GM23338 (cell line): ENCODE measurements around the gene MDN1. TPM values are rescaled to one million over a fixed set of nuclear protein-coding genes. Genes with fewer than 3 reads are reported as not detected.

ENCODE experiments used
- ATAC-seq: fragments of 200-7000 bp; cut with Tn5 transposase; 3 replicates; pipeline ENCODE4 v1.9.1; 2020
- DNase-seq: peaks from one replicate; pipeline ENCODE4 v3.0.0-alpha.2; 2015; ENCODE audit warnings: low spot score
- H2AFZ ChIP-seq: fragments of 200-600 bp; sonication (generic); 2 replicates; pipeline ENCODE4 v1.8.0; 2016; ENCODE audit warnings: antibody characterized with exemption, mild to moderate bottlenecking, moderate library complexity
- H3F3A ChIP-seq: fragments of 200-600 bp; sonication (generic); replicated peaks from 2 replicates; pipeline ENCODE4 v1.8.0; 2017; ENCODE audit warnings: antibody characterized with exemption, mixed run types, low read depth
- H3K27ac ChIP-seq: fragments of 200-600 bp; sonication (generic); 2 replicates; pipeline ENCODE4 v1.6.1; 2016; ENCODE audit warnings: low read depth
- H3K27me3 ChIP-seq: fragments of 200-600 bp; sonication (generic); 2 replicates; pipeline ENCODE4 v1.8.0; 2016; ENCODE audit warnings: mild to moderate bottlenecking, mixed run types, moderate library complexity; ENCODE audit not compliant: insufficient read depth
- H3K36me3 ChIP-seq: fragments of 200-600 bp; sonication (generic); 2 replicates; pipeline ENCODE4 v1.8.0; 2016; ENCODE audit warnings: mild to moderate bottlenecking; ENCODE audit not compliant: insufficient read depth
- H3K4me1 ChIP-seq: fragments of 200-600 bp; sonication (generic); 2 replicates; pipeline ENCODE4 v1.8.0; 2016; ENCODE audit warnings: mild to moderate bottlenecking, moderate library complexity; ENCODE audit not compliant: insufficient read depth
- H3K4me2 ChIP-seq: fragments of 200-600 bp; sonication (generic); 2 replicates; pipeline ENCODE4 v1.7.1; 2017; ENCODE audit warnings: mixed run types
- H3K4me3 ChIP-seq: fragments of 200-600 bp; sonication (generic); 2 replicates; pipeline ENCODE4 v1.6.1; 2016; ENCODE audit warnings: mixed run types
- H3K79me2 ChIP-seq: fragments of 200-600 bp; sonication (generic); replicated peaks from 2 replicates; pipeline ENCODE4 v1.8.0; 2017; ENCODE audit warnings: mild to moderate bottlenecking; ENCODE audit not compliant: insufficient read depth
- H3K9me2 ChIP-seq: fragments of 200-600 bp; sonication (generic); 2 replicates; pipeline ENCODE4 v1.8.0; 2017; ENCODE audit not compliant: insufficient read depth
- H4K20me1 ChIP-seq: fragments of 200-600 bp; sonication (generic); replicated peaks from 2 replicates; pipeline ENCODE4 v1.8.0; 2017; ENCODE audit warnings: mild to moderate bottlenecking; ENCODE audit not compliant: insufficient read depth
- H3K27ac Mint-ChIP-seq: 2 replicates; pipeline ENCODE4 v1.8.0; 2020; ENCODE audit warnings: inconsistent platforms, mild to moderate bottlenecking, moderate library complexity, mixed read lengths
- H3K27me3 Mint-ChIP-seq: 3 replicates; pipeline ENCODE4 v1.8.0; 2022; ENCODE audit warnings: low read depth, mild to moderate bottlenecking, moderate library complexity, mixed read lengths, inconsistent platforms; ENCODE audit not compliant: insufficient read depth, poor library complexity
- H3K36me3 Mint-ChIP-seq: 3 replicates; pipeline ENCODE4 v1.8.0; 2021; ENCODE audit warnings: low read depth, mild to moderate bottlenecking, inconsistent platforms, moderate library complexity, mixed read lengths
- H3K4me1 Mint-ChIP-seq: 3 replicates; pipeline ENCODE4 v1.8.0; 2020; ENCODE audit warnings: mild to moderate bottlenecking, inconsistent platforms, mixed read lengths
- H3K4me3 Mint-ChIP-seq: 3 replicates; pipeline ENCODE4 v1.8.0; 2021; ENCODE audit warnings: moderate library complexity, mild to moderate bottlenecking, inconsistent platforms, mixed read lengths
- H3K9me3 Mint-ChIP-seq: 3 replicates; pipeline ENCODE4 v1.8.0; 2020; ENCODE audit warnings: moderate library complexity, mild to moderate bottlenecking, inconsistent platforms, mixed read lengths
- EZH2phosphoT487 ChIP-seq: fragments of 200-600 bp; sonication (generic); IDR thresholded peaks from one replicate; pipeline ENCODE4 v1.8.1; 2018; ENCODE audit warnings: antibody characterized with exemption; ENCODE audit not compliant: unreplicated experiment
- JUNB ChIP-seq: IDR thresholded peaks from one replicate; pipeline ENCODE4 v1.6.1; 2016; ENCODE audit warnings: antibody characterized with exemption; ENCODE audit not compliant: unreplicated experiment
- NANOG ChIP-seq: IDR thresholded peaks from 2 replicates; pipeline ENCODE4 v1.6.1; 2016; ENCODE audit warnings: antibody characterized with exemption, borderline replicate concordance
- STAT1 ChIP-seq: IDR thresholded peaks from one replicate; pipeline ENCODE4 v1.6.1; 2016; ENCODE audit warnings: antibody characterized with exemption; ENCODE audit not compliant: unreplicated experiment
- ZNF114 ChIP-seq: fragments of 250-450 bp; sonication (Bioruptor Pico); IDR thresholded peaks from 2 replicates; pipeline ENCODE4 v1.5.0; 2020; ENCODE audit warnings: mild to moderate bottlenecking, moderate library complexity
- polyA plus RNA-seq: library from polyadenylated mRNA; unstranded; fragments of >200 nt; fragmentation: Nextera tagmentation; extraction: Ambion mirVana; gene quantifications from 2 replicates; pipeline ENCODE4 v1.2.1, GENCODE V29; 2016
- total RNA-seq: library from RNA; depleted of rRNA; stranded (reverse); fragments of >200 nt; shearing (Covaris generic); gene quantifications from 2 replicates; pipeline ENCODE4 v1.2.3, GENCODE V29; 2014
- TF ChIP-seq, protein P1 (sequence below): fragments of 250-450 bp; sonication (Bioruptor Pico); IDR thresholded peaks from 2 replicates; pipeline ENCODE4 v1.5.0; 2020; ENCODE audit warnings: mild to moderate bottlenecking, moderate library complexity
- TF ChIP-seq, protein P2 (sequence below): IDR thresholded peaks from 2 replicates; pipeline ENCODE4 v1.6.1; 2016; ENCODE audit warnings: antibody characterized with exemption

The MDN1 gene
- total and polyA plus RNA-seq, 2 experiments from 2014 or later = 165 to 217 TPM

DNA sequence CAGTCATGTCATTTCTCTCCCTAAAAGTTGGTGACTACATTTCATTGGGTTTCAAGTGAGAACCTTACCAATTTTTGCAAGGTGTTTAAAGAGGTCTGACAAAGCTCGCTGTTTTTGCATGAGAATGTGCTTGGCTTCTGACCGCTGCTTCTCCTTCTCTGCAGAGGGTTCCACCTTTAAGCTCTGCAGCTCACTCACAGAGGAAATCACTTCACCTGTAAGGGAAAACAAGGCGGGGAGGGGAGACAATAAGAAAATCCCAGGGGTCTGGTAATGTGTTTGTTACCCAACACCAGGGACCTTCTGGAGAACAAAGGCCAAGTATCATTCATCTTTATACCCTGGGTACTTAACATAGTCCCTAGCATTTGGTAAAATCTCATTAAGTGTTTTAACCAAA, 141.1 kb downstream of the MDN1 start:
- DNase-seq = peak; percentile 48
- H3K4me3 ChIP-seq = no peak overlapping the region
- Mint-ChIP-seq H3K9me3 (no peaks in the 10 kb centered on the region), H3K27me3 (peaks cover 4% of the 10 kb centered on the region), H3K27ac (peak overlapping the region; percentile 81), H3K4me3 (no peak overlapping the region; the same call in 2 of the 3 replicates), H3K36me3 (peaks cover 98% of the 10 kb centered on the region), H3K4me1 (peaks cover 36% of the 10 kb centered on the region)
- no peak overlapping the region for H2AFZ ChIP-seq
- H3K27me3 ChIP-seq = no peaks in the 10 kb centered on the region
- H3K9me2 ChIP-seq = no peaks in the 10 kb centered on the region
- peaks cover 17% of the 10 kb centered on the region for H3K79me2 ChIP-seq
- 0 out of 2 replicates have a peak, but pooled peaks cover 3% of the 10 kb centered on the region for H4K20me1 ChIP-seq
- H3F3A ChIP-seq = peaks cover 41% of the 10 kb centered on the region; the same call in 1 of the 2 replicates
- H3K4me2 ChIP-seq = no peak overlapping the region
- peak; percentile 87 for ATAC-seq
- H3K27ac ChIP-seq = peak overlapping the region; percentile 76
- H3K4me1 ChIP-seq = peaks cover 22% of the 10 kb centered on the region
- TF ChIP-seq, protein P1, sequence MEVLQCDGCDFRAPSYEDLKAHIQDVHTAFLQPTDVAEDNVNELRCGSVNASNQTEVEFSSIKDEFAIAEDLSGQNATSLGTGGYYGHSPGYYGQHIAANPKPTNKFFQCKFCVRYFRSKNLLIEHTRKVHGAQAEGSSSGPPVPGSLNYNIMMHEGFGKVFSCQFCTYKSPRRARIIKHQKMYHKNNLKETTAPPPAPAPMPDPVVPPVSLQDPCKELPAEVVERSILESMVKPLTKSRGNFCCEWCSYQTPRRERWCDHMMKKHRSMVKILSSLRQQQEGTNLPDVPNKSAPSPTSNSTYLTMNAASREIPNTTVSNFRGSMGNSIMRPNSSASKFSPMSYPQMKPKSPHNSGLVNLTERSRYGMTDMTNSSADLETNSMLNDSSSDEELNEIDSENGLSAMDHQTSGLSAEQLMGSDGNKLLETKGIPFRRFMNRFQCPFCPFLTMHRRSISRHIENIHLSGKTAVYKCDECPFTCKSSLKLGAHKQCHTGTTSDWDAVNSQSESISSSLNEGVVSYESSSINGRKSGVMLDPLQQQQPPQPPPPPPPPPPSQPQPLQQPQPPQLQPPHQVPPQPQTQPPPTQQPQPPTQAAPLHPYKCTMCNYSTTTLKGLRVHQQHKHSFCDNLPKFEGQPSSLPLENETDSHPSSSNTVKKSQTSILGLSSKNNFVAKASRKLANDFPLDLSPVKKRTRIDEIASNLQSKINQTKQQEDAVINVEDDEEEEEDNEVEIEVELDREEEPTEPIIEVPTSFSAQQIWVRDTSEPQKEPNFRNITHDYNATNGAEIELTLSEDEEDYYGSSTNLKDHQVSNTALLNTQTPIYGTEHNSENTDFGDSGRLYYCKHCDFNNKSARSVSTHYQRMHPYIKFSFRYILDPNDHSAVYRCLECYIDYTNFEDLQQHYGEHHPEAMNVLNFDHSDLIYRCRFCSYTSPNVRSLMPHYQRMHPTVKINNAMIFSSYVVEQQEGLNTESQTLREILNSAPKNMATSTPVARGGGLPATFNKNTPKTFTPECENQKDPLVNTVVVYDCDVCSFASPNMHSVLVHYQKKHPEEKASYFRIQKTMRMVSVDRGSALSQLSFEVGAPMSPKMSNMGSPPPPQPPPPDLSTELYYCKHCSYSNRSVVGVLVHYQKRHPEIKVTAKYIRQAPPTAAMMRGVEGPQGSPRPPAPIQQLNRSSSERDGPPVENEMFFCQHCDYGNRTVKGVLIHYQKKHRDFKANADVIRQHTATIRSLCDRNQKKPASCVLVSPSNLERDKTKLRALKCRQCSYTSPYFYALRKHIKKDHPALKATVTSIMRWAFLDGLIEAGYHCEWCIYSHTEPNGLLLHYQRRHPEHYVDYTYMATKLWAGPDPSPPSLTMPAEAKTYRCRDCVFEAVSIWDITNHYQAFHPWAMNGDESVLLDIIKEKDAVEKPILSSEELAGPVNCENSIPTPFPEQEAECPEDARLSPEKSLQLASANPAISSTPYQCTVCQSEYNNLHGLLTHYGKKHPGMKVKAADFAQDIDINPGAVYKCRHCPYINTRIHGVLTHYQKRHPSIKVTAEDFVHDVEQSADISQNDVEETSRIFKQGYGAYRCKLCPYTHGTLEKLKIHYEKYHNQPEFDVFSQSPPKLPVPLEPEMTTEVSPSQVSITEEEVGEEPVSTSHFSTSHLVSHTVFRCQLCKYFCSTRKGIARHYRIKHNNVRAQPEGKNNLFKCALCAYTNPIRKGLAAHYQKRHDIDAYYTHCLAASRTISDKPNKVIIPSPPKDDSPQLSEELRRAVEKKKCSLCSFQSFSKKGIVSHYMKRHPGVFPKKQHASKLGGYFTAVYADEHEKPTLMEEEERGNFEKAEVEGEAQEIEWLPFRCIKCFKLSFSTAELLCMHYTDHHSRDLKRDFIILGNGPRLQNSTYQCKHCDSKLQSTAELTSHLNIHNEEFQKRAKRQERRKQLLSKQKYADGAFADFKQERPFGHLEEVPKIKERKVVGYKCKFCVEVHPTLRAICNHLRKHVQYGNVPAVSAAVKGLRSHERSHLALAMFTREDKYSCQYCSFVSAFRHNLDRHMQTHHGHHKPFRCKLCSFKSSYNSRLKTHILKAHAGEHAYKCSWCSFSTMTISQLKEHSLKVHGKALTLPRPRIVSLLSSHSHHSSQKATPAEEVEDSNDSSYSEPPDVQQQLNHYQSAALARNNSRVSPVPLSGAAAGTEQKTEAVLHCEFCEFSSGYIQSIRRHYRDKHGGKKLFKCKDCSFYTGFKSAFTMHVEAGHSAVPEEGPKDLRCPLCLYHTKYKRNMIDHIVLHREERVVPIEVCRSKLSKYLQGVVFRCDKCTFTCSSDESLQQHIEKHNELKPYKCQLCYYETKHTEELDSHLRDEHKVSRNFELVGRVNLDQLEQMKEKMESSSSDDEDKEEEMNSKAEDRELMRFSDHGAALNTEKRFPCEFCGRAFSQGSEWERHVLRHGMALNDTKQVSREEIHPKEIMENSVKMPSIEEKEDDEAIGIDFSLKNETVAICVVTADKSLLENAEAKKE (CRISPR knock-in tag) = peak; percentile 83; the same call in 1 of the 2 replicates
- TF ChIP-seq ZNF114 (CRISPR knock-in tag) = no peak
- peaks cover 92% of the 10 kb centered on the region for H3K36me3 ChIP-seq

- ATAC-seq (no peak), DNase-seq (no peak)
- no peaks in the 10 kb centered on the region for H3K27me3 ChIP-seq
- Mint-ChIP-seq H3K4me1 (peaks cover 39% of the 10 kb centered on the region), H3K4me3 (no peak overlapping the region), H3K36me3 (peaks cover 96% of the 10 kb centered on the region), H3K27ac (peak overlapping the region; percentile 59; the same call in 1 of the 2 replicates), H3K9me3 (no peaks in the 10 kb centered on the region), H3K27me3 (peaks cover 4% of the 10 kb centered on the region)
- H3K4me3 ChIP-seq = no peak overlapping the region
- no peaks in the 10 kb centered on the region for H3K9me2 ChIP-seq
- peaks cover 22% of the 10 kb centered on the region for H3K4me1 ChIP-seq
- H3F3A ChIP-seq = peaks cover 37% of the 10 kb centered on the region
- H3K27ac ChIP-seq = peak overlapping the region; percentile 87; the same call in 1 of the 2 replicates
- no peak overlapping the region for H3K4me2 ChIP-seq
- no peak overlapping the region for H2AFZ ChIP-seq
- H4K20me1 ChIP-seq = 0 out of 2 replicates have a peak, but pooled peaks cover 3% of the 10 kb centered on the region
- peaks cover 93% of the 10 kb centered on the region for H3K36me3 ChIP-seq
- peaks cover 19% of the 10 kb centered on the region for H3K79me2 ChIP-seq
- TF ChIP-seq JUNB (no peak), EZH2phosphoT487 (no peak), STAT1 (no peak), NANOG (no peak)
- TF ChIP-seq, protein P2, sequence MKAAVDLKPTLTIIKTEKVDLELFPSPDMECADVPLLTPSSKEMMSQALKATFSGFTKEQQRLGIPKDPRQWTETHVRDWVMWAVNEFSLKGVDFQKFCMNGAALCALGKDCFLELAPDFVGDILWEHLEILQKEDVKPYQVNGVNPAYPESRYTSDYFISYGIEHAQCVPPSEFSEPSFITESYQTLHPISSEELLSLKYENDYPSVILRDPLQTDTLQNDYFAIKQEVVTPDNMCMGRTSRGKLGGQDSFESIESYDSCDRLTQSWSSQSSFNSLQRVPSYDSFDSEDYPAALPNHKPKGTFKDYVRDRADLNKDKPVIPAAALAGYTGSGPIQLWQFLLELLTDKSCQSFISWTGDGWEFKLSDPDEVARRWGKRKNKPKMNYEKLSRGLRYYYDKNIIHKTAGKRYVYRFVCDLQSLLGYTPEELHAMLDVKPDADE = no peak
Observed at GRCh38 chr6:89675949-89676748, 143.4 kb downstream of the MDN1 start.
